Activated naive CD8-positive, alpha-beta T cell treated with anti-CD3 and anti-CD28 coated beads, Interleukin-2, amount 10 ng/mL, durations not matched to agents 7 days and 5 days (primary cell): Measurements from ENCODE around the gene TMEM115. TPM values are rescaled to one million over a fixed set of nuclear protein-coding genes. Genes with fewer than 3 reads are reported as not detected.
"Not testable (repeated sequence)": the region's sequence is repeated elsewhere in the genome, so short reads cannot be mapped to it uniquely, and the experiment has no call there.

Experiments used
- ATAC-seq: fragments of 150-1000 bp; cut with Tn5 transposase; one replicate; pipeline ENCODE4 v1.10.0; 2021; ENCODE audit warnings: low read depth, moderate library complexity
- POLR2A ChIA-PET: fragments of 350-600 bp; sonication (Branson Sonifier 250); formaldehyde crosslinking; loops from one replicate; lab custom pipeline; 2021; ENCODE audit warnings: antibody characterized with exemption; lab: Charles Lee
- DNase-seq: peaks from one replicate; pipeline ENCODE4 v3.0.0; 2021
- H3K27ac Mint-ChIP-seq: one replicate; pipeline ENCODE4 v1.8.0; 2022; ENCODE audit warnings: mild to moderate bottlenecking, mixed read lengths
- H3K27me3 Mint-ChIP-seq: one replicate; pipeline ENCODE4 v1.8.0; 2022; ENCODE audit warnings: mild to moderate bottlenecking, moderate library complexity, mixed read lengths
- H3K36me3 Mint-ChIP-seq: one replicate; pipeline ENCODE4 v1.8.0; 2021; ENCODE audit warnings: mild to moderate bottlenecking, mixed read lengths
- H3K4me1 Mint-ChIP-seq: one replicate; pipeline ENCODE4 v1.8.0; 2021; ENCODE audit warnings: mixed read lengths
- H3K4me3 Mint-ChIP-seq: one replicate; pipeline ENCODE4 v1.8.0; 2022; ENCODE audit warnings: mild to moderate bottlenecking, moderate library complexity, mixed read lengths
- H3K9me3 Mint-ChIP-seq: one replicate; pipeline ENCODE4 v1.8.0; 2021; ENCODE audit warnings: mixed read lengths
- total RNA-seq, 2 experiments: library from RNA; stranded (reverse); gene quantifications; one replicate each; pipeline ENCODE4 v1.2.3, GENCODE V29; 2021

TMEM115 gene
- total RNA-seq, 2 experiments from 2014 or later: 23.4 to 24.4 TPM

- no peak for DNase-seq
- no peaks in the 10 kb centered on the region for H3K27me3 Mint-ChIP-seq
- peak overlapping the region; percentile 82 for H3K4me3 Mint-ChIP-seq
- H3K36me3 Mint-ChIP-seq: peaks cover 3% of the 10 kb centered on the region
- POLR2A ChIA-PET: interaction anchor here (0.7 to 3.2 kb wide), 5 partner anchors 16 to 76 kb away, joined by 3 to 26 read pairs (median 3); partner anchors contain the start of genes HYAL3, NAA80, NPRL2 and RASSF1
- H3K9me3 Mint-ChIP-seq: no peaks in the 10 kb centered on the region
- H3K27ac Mint-ChIP-seq: no peak overlapping the region
- ATAC-seq: no peak
- peaks cover 22% of the 10 kb centered on the region for H3K4me1 Mint-ChIP-seq
Measured at GRCh38 chr3:50322115-50322385, 37.3 kb downstream of the TMEM115 start.

GRCh38 chr3:50321336-50322114 lies 37.8 kb downstream of the TMEM115 start:
- no peaks in the 10 kb centered on the region for H3K27me3 Mint-ChIP-seq
- peaks cover 3% of the 10 kb centered on the region for H3K36me3 Mint-ChIP-seq
- H3K4me1 Mint-ChIP-seq: peaks cover 23% of the 10 kb centered on the region
- H3K27ac Mint-ChIP-seq: peak overlapping the region; percentile 93
- DNase-seq (peak; percentile 91), ATAC-seq (peak; percentile 75)
- no peaks in the 10 kb centered on the region for H3K9me3 Mint-ChIP-seq
- POLR2A ChIA-PET: interaction anchor here (0.7 to 3.2 kb wide), 5 partner anchors 16 to 75 kb away, joined by 3 to 26 read pairs (median 3); partner anchors contain the start of genes HYAL3, NAA80, NPRL2 and RASSF1
- H3K4me3 Mint-ChIP-seq: peak overlapping the region; percentile 82

GRCh38 chr3:50320853-50321335 lies 38.4 kb downstream of the TMEM115 start:
- DNase-seq (no peak), ATAC-seq (peak; percentile 43)
- no peaks in the 10 kb centered on the region for H3K9me3 Mint-ChIP-seq
- H3K4me1 Mint-ChIP-seq: peaks cover 25% of the 10 kb centered on the region
- peaks cover 6% of the 10 kb centered on the region for H3K36me3 Mint-ChIP-seq
- H3K27me3 Mint-ChIP-seq: no peaks in the 10 kb centered on the region
- peak overlapping the region; percentile 90 for H3K4me3 Mint-ChIP-seq
- H3K27ac Mint-ChIP-seq: peak overlapping the region; percentile 76
- POLR2A ChIA-PET: interaction anchor here (1.0 to 3.2 kb wide), 8 partner anchors 17 to 87 kb away, joined by 3 to 26 read pairs (median 3); partner anchors contain the start of genes CYB561D2, HYAL3, NAA80 and NPRL2

GRCh38 chr3:50319894-50320625 lies 39.3 kb downstream of the TMEM115 start:
- H3K27me3 Mint-ChIP-seq: no peaks in the 10 kb centered on the region
- H3K4me1 Mint-ChIP-seq: peaks cover 28% of the 10 kb centered on the region
- no peak for DNase-seq
- no peak for ATAC-seq
- peak overlapping the region; percentile 90 for H3K4me3 Mint-ChIP-seq
- H3K9me3 Mint-ChIP-seq: no peaks in the 10 kb centered on the region
- POLR2A ChIA-PET: interaction anchor here (1.0 to 3.2 kb wide), 5 partner anchors 17 to 86 kb away, joined by 3 to 26 read pairs (median 3); partner anchors contain the start of genes CYB561D2, HYAL3, NAA80 and NPRL2
- peaks cover 6% of the 10 kb centered on the region for H3K36me3 Mint-ChIP-seq
- peak overlapping the region; percentile 76 for H3K27ac Mint-ChIP-seq

- peaks cover 25% of the 10 kb centered on the region for H3K4me1 Mint-ChIP-seq
- no peak for ATAC-seq
- no peaks in the 10 kb centered on the region for H3K27me3 Mint-ChIP-seq
- no peak overlapping the region for H3K27ac Mint-ChIP-seq
- no peak for DNase-seq
- H3K9me3 Mint-ChIP-seq: no peaks in the 10 kb centered on the region
- H3K36me3 Mint-ChIP-seq: peaks cover 6% of the 10 kb centered on the region
- POLR2A ChIA-PET: interaction anchor here (1.1 kb wide), 1 partner anchor 20 kb away, joined by 3 read pairs; the partner anchor contains the start of genes HYAL3 and NAA80
- H3K4me3 Mint-ChIP-seq: no peak overlapping the region
Measured at GRCh38 chr3:50319181-50319893, 40.0 kb downstream of the TMEM115 start.

- H3K9me3 Mint-ChIP-seq: no peaks in the 10 kb centered on the region
- ATAC-seq (no peak), DNase-seq (no peak)
- H3K27me3 Mint-ChIP-seq: no peaks in the 10 kb centered on the region
- H3K36me3 Mint-ChIP-seq: peaks cover 6% of the 10 kb centered on the region
- H3K4me3 Mint-ChIP-seq: no peak overlapping the region
- H3K4me1 Mint-ChIP-seq: peaks cover 25% of the 10 kb centered on the region
- no peak overlapping the region for H3K27ac Mint-ChIP-seq
- POLR2A ChIA-PET: interaction anchor here (0.5 to 1.6 kb wide), 4 partner anchors 19 to 308 kb away, joined by 3 to 4 read pairs (median 4); partner anchors contain the start of genes CYB561D2, HYAL3, NAA80 and NPRL2
Measured at GRCh38 chr3:50318615-50319014, 40.7 kb downstream of the TMEM115 start.

- no peaks in the 10 kb centered on the region for H3K9me3 Mint-ChIP-seq
- peaks cover 25% of the 10 kb centered on the region for H3K4me1 Mint-ChIP-seq
- no peak overlapping the region for H3K27ac Mint-ChIP-seq
- POLR2A ChIA-PET: interaction anchor here (0.5 to 1.6 kb wide), 4 partner anchors 10 to 309 kb away, joined by 3 to 5 read pairs (median 4); partner anchors contain the start of genes CYB561D2, NPRL2 and TUSC2
- DNase-seq (no peak), ATAC-seq (no peak)
- H3K36me3 Mint-ChIP-seq: peaks cover 6% of the 10 kb centered on the region
- H3K4me3 Mint-ChIP-seq: no peak overlapping the region
- H3K27me3 Mint-ChIP-seq: no peaks in the 10 kb centered on the region
Measured at GRCh38 chr3:50318163-50318562, 41.2 kb downstream of the TMEM115 start.

- peak overlapping the region; percentile 88 for H3K27ac Mint-ChIP-seq
- H3K36me3 Mint-ChIP-seq: peaks cover 6% of the 10 kb centered on the region
- POLR2A ChIA-PET: interaction anchor here (0.6 to 3.5 kb wide), 11 partner anchors 10 to 295 kb away, joined by 3 to 17 read pairs (median 3); partner anchors contain the start of genes CISH, CYB561D2, HYAL3 and IFRD2
- H3K4me3 Mint-ChIP-seq: no peak overlapping the region
- no peaks in the 10 kb centered on the region for H3K9me3 Mint-ChIP-seq
- no peaks in the 10 kb centered on the region for H3K27me3 Mint-ChIP-seq
- H3K4me1 Mint-ChIP-seq: peaks cover 24% of the 10 kb centered on the region
- DNase-seq (no peak), ATAC-seq (no peak)
Measured at GRCh38 chr3:50317300-50317699, 42.0 kb downstream of the TMEM115 start.

GRCh38 chr3:50316657-50317242 lies 42.6 kb downstream of the TMEM115 start:
- DNase-seq: peak; percentile 68
- H3K9me3 Mint-ChIP-seq: no peaks in the 10 kb centered on the region
- H3K27me3 Mint-ChIP-seq: no peaks in the 10 kb centered on the region
- H3K4me3 Mint-ChIP-seq: peak overlapping the region; percentile 76
- peaks cover 24% of the 10 kb centered on the region for H3K4me1 Mint-ChIP-seq
- POLR2A ChIA-PET: interaction anchor here (0.8 to 3.5 kb wide), 8 partner anchors 11 to 295 kb away, joined by 3 to 17 read pairs (median 3); partner anchors contain the start of genes CISH, CYB561D2, HYAL3 and IFRD2
- ATAC-seq: peak; percentile 70
- H3K27ac Mint-ChIP-seq: peak overlapping the region; percentile 88
- H3K36me3 Mint-ChIP-seq: peaks cover 6% of the 10 kb centered on the region

- H3K9me3 Mint-ChIP-seq: no peaks in the 10 kb centered on the region
- no peaks in the 10 kb centered on the region for H3K27me3 Mint-ChIP-seq
Measured at GRCh38 chr3:50314816-50315215, 44.5 kb downstream of the TMEM115 start.

GRCh38 chr3:50314342-50314741 lies 45.0 kb downstream of the TMEM115 start:
- H3K27me3 Mint-ChIP-seq: no peaks in the 10 kb centered on the region
- ATAC-seq (no peak), DNase-seq (no peak)
- no peak overlapping the region for H3K27ac Mint-ChIP-seq
- H3K36me3 Mint-ChIP-seq: peaks cover 5% of the 10 kb centered on the region
- peaks cover 21% of the 10 kb centered on the region for H3K4me1 Mint-ChIP-seq
- no peaks in the 10 kb centered on the region for H3K9me3 Mint-ChIP-seq
- POLR2A ChIA-PET: interaction anchor here (1.0 to 3.5 kb wide), 3 partner anchors 12 to 23 kb away, joined by 3 to 17 read pairs (median 10); partner anchors contain the start of genes HYAL3 and NAA80
- H3K4me3 Mint-ChIP-seq: no peak overlapping the region

More at GRCh38 chr3:50314816-50315215, 44.5 kb downstream of the TMEM115 start:
- ATAC-seq (no peak), DNase-seq (no peak)
- H3K4me3 Mint-ChIP-seq: no peak overlapping the region
- peaks cover 21% of the 10 kb centered on the region for H3K4me1 Mint-ChIP-seq
- H3K36me3 Mint-ChIP-seq: peaks cover 6% of the 10 kb centered on the region
- POLR2A ChIA-PET: interaction anchor here (1.2 to 3.5 kb wide), 3 partner anchors 13 to 23 kb away, joined by 5 to 17 read pairs (median 10); partner anchors contain the start of genes HYAL3, NAA80 and TUSC2
- no peak overlapping the region for H3K27ac Mint-ChIP-seq

- H3K4me1 Mint-ChIP-seq: peaks cover 13% of the 10 kb centered on the region
- H3K9me3 Mint-ChIP-seq, DNase-seq, H3K4me3 Mint-ChIP-seq, H3K36me3 Mint-ChIP-seq, H3K27me3 Mint-ChIP-seq, H3K27ac Mint-ChIP-seq, ATAC-seq, POLR2A ChIA-PET: not testable (repeated sequence)
Measured at GRCh38 chr3:50312041-50312440, 47.3 kb downstream of the TMEM115 start.
